GM21529 (cell line): Measurements from ENCODE around the gene TAF6.

Experiments
- ATAC-seq: cut with Tn5 transposase; IDR thresholded peaks from one replicate; pipeline ENCODE4 v1.9.1; 2021; ENCODE audit not compliant: unreplicated experiment

TAF6 gene

GRCh38 chr7:100098913-100099312 lies 20.2 kb downstream of the TAF6 start:
- no peak for ATAC-seq

- no peak for ATAC-seq
These were observed 23.5 kb downstream of the TAF6 start for GRCh38 chr7:100095704-100096103.

GRCh38 chr7:100095289-100095688 lies 23.9 kb downstream of the TAF6 start:
- ATAC-seq, result no peak

- no peak for ATAC-seq
These were observed 25.2 kb downstream of the TAF6 start for GRCh38 chr7:100093925-100094486.

GRCh38 chr7:100093498-100093897 lies 25.7 kb downstream of the TAF6 start:
- no peak for ATAC-seq

- no peak for ATAC-seq
These were observed 26.1 kb downstream of the TAF6 start for GRCh38 chr7:100093054-100093453.

GRCh38 chr7:100091411-100092181 lies 27.6 kb downstream of the TAF6 start:
- ATAC-seq, result no peak

- ATAC-seq, result no peak
These were observed 28.4 kb downstream of the TAF6 start for GRCh38 chr7:100090527-100091410.

- ATAC-seq, result no peak
These were observed 29.5 kb downstream of the TAF6 start for GRCh38 chr7:100089458-100090196.

- peak; percentile 68 for ATAC-seq
These were observed 30.3 kb downstream of the TAF6 start, which contains the start of gene COPS6 for GRCh38 chr7:100088621-100089457. TSS of gene COPS6 (plus strand) at chr7:100088969. CDS start at chr7:100088991, 22 bp downstream.

- ATAC-seq, result no peak
These were observed 31.0 kb downstream of the TAF6 start for GRCh38 chr7:100088095-100088620.

- no peak for ATAC-seq
These were observed 32.0 kb downstream of the TAF6 start for GRCh38 chr7:100087055-100087750.

GRCh38 chr7:100085515-100085914 lies 33.6 kb downstream of the TAF6 start:
- no peak for ATAC-seq

GRCh38 chr7:100082978-100083377 lies 36.2 kb downstream of the TAF6 start:
- no peak for ATAC-seq

- peak; percentile 89 for ATAC-seq
These were observed 37.5 kb downstream of the TAF6 start, which contains the start of gene ZNF3 for GRCh38 chr7:100081535-100082102. TSS of gene ZNF3 (minus strand) at chr7:100081723. CDS start at chr7:100077357, 4,366 bp downstream.

GRCh38 chr7:100080907-100081534 lies 38.1 kb downstream of the TAF6 start:
- no peak for ATAC-seq

- no peak for ATAC-seq
These were observed 40.1 kb downstream of the TAF6 start for GRCh38 chr7:100079024-100079560.

- ATAC-seq, result no peak
These were observed 42.0 kb downstream of the TAF6 start for GRCh38 chr7:100077205-100077604.
